Trophoblast cell (in vitro differentiated cells and primary cell): ENCODE results near the gene CAND2.
"Not testable (repeated sequence)": the region's sequence is repeated elsewhere in the genome, so short reads cannot be mapped to it uniquely, and the experiment has no call there.

Source experiments
- DNase-seq, 2 donors: peaks; one replicate each; pipeline ENCODE4 v3.0.0-alpha.2; 2016
- H2AFZ ChIP-seq: 2 replicates; pipeline ENCODE4 v1.6.1; 2013; ENCODE audit warnings: low read length, moderate library complexity, mild to moderate bottlenecking; ENCODE audit not compliant: insufficient read depth, poor library complexity
- H2AK5ac ChIP-seq: 2 replicates; pipeline ENCODE4 v1.6.1; 2013; ENCODE audit warnings: mild to moderate bottlenecking, low read length
- H2BK120ac ChIP-seq: 2 replicates; pipeline ENCODE4 v1.6.1; 2013; ENCODE audit warnings: low read length, mild to moderate bottlenecking, moderate library complexity; ENCODE audit not compliant: insufficient read depth, poor library complexity
- H2BK12ac ChIP-seq: 2 replicates; pipeline ENCODE4 v1.6.1; 2013; ENCODE audit warnings: mild to moderate bottlenecking, low read length, moderate library complexity
- H2BK5ac ChIP-seq: 2 replicates; pipeline ENCODE4 v1.6.1; 2013; ENCODE audit warnings: low read length, low read depth, moderate library complexity, mild to moderate bottlenecking; ENCODE audit not compliant: poor library complexity
- H3K14ac ChIP-seq: 2 replicates; pipeline ENCODE4 v1.6.1; 2013; ENCODE audit warnings: mild to moderate bottlenecking, low read length
- H3K18ac ChIP-seq: 2 replicates; pipeline ENCODE4 v1.6.1; 2013; ENCODE audit warnings: mild to moderate bottlenecking, low read length
- H3K23ac ChIP-seq: 2 replicates; pipeline ENCODE4 v1.6.1; 2013; ENCODE audit warnings: low read length
- H3K27ac ChIP-seq: 2 replicates; pipeline ENCODE4 v1.5.1; 2013; ENCODE audit warnings: low read depth, mild to moderate bottlenecking, inconsistent platforms, low read length, moderate library complexity
- H3K27me3 ChIP-seq: 2 replicates; pipeline ENCODE4 v1.6.1; 2013; ENCODE audit warnings: inconsistent platforms, mild to moderate bottlenecking, low read length, moderate library complexity; ENCODE audit not compliant: insufficient read depth
- H3K36me3 ChIP-seq, 2 experiments: 1 replicate in 1 of 2; 2 replicates in 1 of 2; pipeline ENCODE4 v1.6.1; 2013; ENCODE audit warnings: low read length in 2 of 2, mild to moderate bottlenecking in 2 of 2, moderate library complexity in 1 of 2; ENCODE audit not compliant: insufficient read depth in 2 of 2, control insufficient read depth in 1 of 2
- H3K4ac ChIP-seq: 2 replicates; pipeline ENCODE4 v1.6.1; 2013; ENCODE audit warnings: low read depth, mild to moderate bottlenecking, low read length, moderate library complexity
- H3K4me1 ChIP-seq, 2 experiments: 1 replicate in 1 of 2; 2 replicates in 1 of 2; pipeline ENCODE4 v1.6.1; 2013; ENCODE audit warnings: low read length in 2 of 2, mild to moderate bottlenecking in 2 of 2, moderate library complexity in 1 of 2; ENCODE audit not compliant: insufficient read depth in 2 of 2, control insufficient read depth in 1 of 2
- H3K4me2 ChIP-seq: 2 replicates; pipeline ENCODE4 v1.6.1; 2013; ENCODE audit warnings: inconsistent platforms, mild to moderate bottlenecking, low read length, moderate library complexity
- H3K4me3 ChIP-seq: 2 replicates; pipeline ENCODE4 v1.5.1; 2013; ENCODE audit warnings: mild to moderate bottlenecking, low read depth, low read length, inconsistent platforms
- H3K79me1 ChIP-seq: one replicate; pipeline ENCODE4 v1.6.1; 2013; ENCODE audit warnings: low read length
- H3K79me2 ChIP-seq: 2 replicates; pipeline ENCODE4 v1.6.1; 2013; ENCODE audit warnings: low read length, mild to moderate bottlenecking; ENCODE audit not compliant: control insufficient read depth, insufficient read depth, poor library complexity
- H3K9ac ChIP-seq: 2 replicates; pipeline ENCODE4 v1.6.1; 2013; ENCODE audit warnings: mild to moderate bottlenecking, low read length
- H3K9me3 ChIP-seq: 2 replicates; pipeline ENCODE4 v1.6.1; 2013; ENCODE audit warnings: low read depth, mild to moderate bottlenecking, control low read depth, inconsistent platforms, low read length; ENCODE audit not compliant: insufficient read depth
- H4K12ac ChIP-seq: 2 replicates; pipeline ENCODE4 v1.6.1; 2013; ENCODE audit warnings: low read depth, mild to moderate bottlenecking, low read length, moderate library complexity
- H4K8ac ChIP-seq: 2 replicates; pipeline ENCODE4 v1.6.1; 2013; ENCODE audit warnings: low read depth, mild to moderate bottlenecking, low read length, moderate library complexity
- H4K91ac ChIP-seq: one replicate; pipeline ENCODE4 v1.6.1; 2013; ENCODE audit warnings: low read depth, mild to moderate bottlenecking, low read length, moderate library complexity
- WGBS: extraction: QIAGEN DNeasy Blood & Tissue Kit; methylation state at CpG from one replicate; pipeline ENCODE4 v1.1.7; 2013; ENCODE audit warnings: missing lambda C conversion rate; ENCODE audit not compliant: insufficient read length, insufficient coverage; ENCODE audit errors: extremely low coverage; 5-methylcytosine and 5-hydroxymethylcytosine counted together

CAND2 gene

GRCh38 chr3:12842469-12842868, 46.0 kb downstream of the CAND2 start:
- Histone ChIP-seq H3K4me3 (no peak overlapping the region), H4K12ac (no peak overlapping the region), H2AFZ (no peak overlapping the region), H2BK12ac (no peak overlapping the region), H3K4ac (no peak overlapping the region), H3K79me1 (peaks cover 7% of the 10 kb centered on the region), H4K91ac (no peak overlapping the region), H3K9me3 (no peaks in the 10 kb centered on the region), H3K79me2 (peaks cover 15% of the 10 kb centered on the region), H2AK5ac (no peak overlapping the region), H3K27me3 (no peaks in the 10 kb centered on the region), H3K27ac (no peak overlapping the region), H3K18ac (no peak overlapping the region), H3K9ac (no peak overlapping the region), H3K36me3 (peaks cover 16 to 25% of the 10 kb centered on the region in 2 experiments), H2BK120ac (no peak overlapping the region), H3K4me1 (peaks cover 7 to 9% of the 10 kb centered on the region in 2 experiments), H3K23ac (no peak overlapping the region), H3K4me2 (no peak overlapping the region), H2BK5ac (no peak overlapping the region), H4K8ac (peak overlapping the region; percentile 79), H3K14ac (no peak overlapping the region)
- no peak for DNase-seq
- WGBS = no CpG with 5 or more reads among the region's 4 CpGs

GRCh38 chr3:12845811-12846210, 49.3 kb downstream of the CAND2 start:
- Histone ChIP-seq H2BK120ac (no peak overlapping the region), H4K12ac (no peak overlapping the region), H4K8ac (no peak overlapping the region), H3K4me2 (no peak overlapping the region), H3K9ac (no peak overlapping the region), H2AK5ac (no peak overlapping the region), H3K4me1 (no peaks in the 10 kb centered on the region), H3K4ac (no peak overlapping the region), H3K36me3 (no peaks in the 10 kb centered on the region), H3K4me3 (no peak overlapping the region), H4K91ac (no peak overlapping the region), H3K79me1 (peaks cover 5% of the 10 kb centered on the region), H3K18ac (no peak overlapping the region), H3K27ac (no peak overlapping the region), H3K9me3 (peaks cover 3% of the 10 kb centered on the region), H3K79me2 (peaks cover 5% of the 10 kb centered on the region), H3K14ac (no peak overlapping the region), H3K27me3 (no peaks in the 10 kb centered on the region), H3K23ac (no peak overlapping the region), H2AFZ (no peak overlapping the region), H2BK5ac (no peak overlapping the region), H2BK12ac (no peak overlapping the region)
- no peak for DNase-seq
- WGBS = no CpG with 5 or more reads among the region's 1 CpG

DNA sequence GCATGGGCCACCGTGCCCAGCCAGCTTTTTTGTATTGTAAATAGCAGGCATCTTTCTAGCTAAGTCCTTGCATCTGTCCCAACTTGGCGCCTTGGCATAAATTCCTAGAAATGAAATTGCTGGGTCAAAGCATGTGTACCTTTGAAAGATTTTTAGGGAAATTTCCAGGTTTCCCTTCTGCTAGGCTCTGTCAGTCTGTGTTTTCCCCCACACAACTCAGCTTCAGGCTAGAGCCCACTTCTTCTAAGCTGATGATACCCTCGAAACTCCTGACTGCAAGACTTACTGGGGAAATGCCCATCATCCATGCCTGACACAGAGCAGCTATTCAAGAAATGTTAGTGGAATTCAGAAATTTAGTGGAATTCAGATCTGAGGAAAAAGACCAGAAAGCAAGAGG, 55.7 kb downstream of the CAND2 start:
- Histone ChIP-seq H3K27ac (no peak overlapping the region), H2AFZ (no peak overlapping the region), H3K14ac (no peak overlapping the region), H3K23ac (no peak overlapping the region), H3K27me3 (no peaks in the 10 kb centered on the region), H2BK12ac (no peak overlapping the region), H3K9me3 (peaks cover 5% of the 10 kb centered on the region), H3K79me2 (no peaks in the 10 kb centered on the region), H4K8ac (no peak overlapping the region), H3K4ac (no peak overlapping the region), H3K4me1 (peaks cover 3 to 4% of the 10 kb centered on the region in 2 experiments), H3K4me2 (no peak overlapping the region), H3K79me1 (no peaks in the 10 kb centered on the region), H2BK5ac (no peak overlapping the region), H4K91ac (no peak overlapping the region), H2AK5ac (no peak overlapping the region), H3K9ac (no peak overlapping the region), H3K36me3 (no peaks in the 10 kb centered on the region), H3K4me3 (no peak overlapping the region), H2BK120ac (no peak overlapping the region), H4K12ac (no peak overlapping the region), H3K18ac (no peak overlapping the region)
- WGBS = no CpG with 5 or more reads among the region's 3 CpGs
- peak in 1 of 2 donors; percentile 55 for DNase-seq

DNA sequence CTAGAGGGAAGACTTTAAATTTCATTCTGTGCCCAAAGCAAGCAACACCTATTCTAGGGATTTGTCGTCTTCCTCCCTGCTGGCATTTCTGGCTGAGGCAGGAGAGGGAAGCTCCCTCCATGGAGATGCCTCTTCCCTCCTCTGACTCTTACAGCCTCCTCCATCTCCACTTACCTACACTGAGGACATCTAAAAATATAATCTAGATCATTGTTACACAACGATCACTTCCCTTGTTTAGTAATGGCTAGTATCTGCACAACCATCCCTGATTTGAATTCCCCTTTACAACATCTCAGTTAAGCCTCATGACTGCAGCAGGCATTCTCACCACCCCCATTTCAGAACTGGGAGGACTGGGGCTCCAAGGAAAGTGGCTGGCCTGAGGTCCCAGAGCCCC, 57.4 kb downstream of the CAND2 start:
- H3K4me1 ChIP-seq, H3K79me2 ChIP-seq: not testable (repeated sequence)
- WGBS = no CpG with 5 or more reads among the region's 2 CpGs

More for the DNA sequence above, 57.4 kb downstream of the CAND2 start:
- not testable (repeated sequence) for H2AK5ac ChIP-seq, H3K79me1 ChIP-seq, H3K4me3 ChIP-seq, H4K8ac ChIP-seq, H2BK5ac ChIP-seq, H3K9ac ChIP-seq, H2AFZ ChIP-seq, H3K18ac ChIP-seq, H3K23ac ChIP-seq, H4K12ac ChIP-seq, H3K9me3 ChIP-seq, H3K4ac ChIP-seq, H3K27me3 ChIP-seq, H2BK12ac ChIP-seq, H3K14ac ChIP-seq, H3K36me3 ChIP-seq, DNase-seq, H3K27ac ChIP-seq, H3K4me2 ChIP-seq, H4K91ac ChIP-seq, H2BK120ac ChIP-seq
